Duodenal mucosa (tissue), 2 donors: Measurements from ENCODE around the gene CCDC181.

ENCODE experiments used
- H3K27ac ChIP-seq: one replicate; pipeline ENCODE4 v1.7.0; 2013; ENCODE audit warnings: low read depth, low read length
- H3K27me3 ChIP-seq, 2 donors: one replicate each; pipeline ENCODE4 v1.7.0; 2013; ENCODE audit warnings: low read length in 2 of 2, control low read depth in 1 of 2; ENCODE audit not compliant: insufficient read depth in 2 of 2, control insufficient read depth in 1 of 2
- H3K36me3 ChIP-seq, 2 donors: one replicate each; pipeline ENCODE4 v1.7.0; 2013; ENCODE audit warnings: low read length in 2 of 2, control low read depth in 1 of 2; ENCODE audit not compliant: insufficient read depth in 2 of 2, control insufficient read depth in 1 of 2
- H3K4me1 ChIP-seq, 2 donors: one replicate each; pipeline ENCODE4 v1.7.0; 2013; ENCODE audit warnings: low read length in 2 of 2, control low read depth in 1 of 2; ENCODE audit not compliant: insufficient read depth in 2 of 2, control insufficient read depth in 1 of 2
- H3K4me3 ChIP-seq, 2 donors: one replicate each; pipeline ENCODE4 v1.7.0; 2013; ENCODE audit warnings: low read length in 2 of 2, low read depth in 1 of 2
- H3K9ac ChIP-seq, 2 donors: one replicate each; pipeline ENCODE4 v1.7.0; 2013; ENCODE audit warnings: low read length in 2 of 2, low read depth in 1 of 2
- H3K9me3 ChIP-seq, 2 donors: one replicate each; pipeline ENCODE4 v1.7.0; 2013; ENCODE audit warnings: low read length in 2 of 2, control low read depth in 1 of 2; ENCODE audit not compliant: control insufficient read depth in 1 of 2

The CCDC181 gene

DNA sequence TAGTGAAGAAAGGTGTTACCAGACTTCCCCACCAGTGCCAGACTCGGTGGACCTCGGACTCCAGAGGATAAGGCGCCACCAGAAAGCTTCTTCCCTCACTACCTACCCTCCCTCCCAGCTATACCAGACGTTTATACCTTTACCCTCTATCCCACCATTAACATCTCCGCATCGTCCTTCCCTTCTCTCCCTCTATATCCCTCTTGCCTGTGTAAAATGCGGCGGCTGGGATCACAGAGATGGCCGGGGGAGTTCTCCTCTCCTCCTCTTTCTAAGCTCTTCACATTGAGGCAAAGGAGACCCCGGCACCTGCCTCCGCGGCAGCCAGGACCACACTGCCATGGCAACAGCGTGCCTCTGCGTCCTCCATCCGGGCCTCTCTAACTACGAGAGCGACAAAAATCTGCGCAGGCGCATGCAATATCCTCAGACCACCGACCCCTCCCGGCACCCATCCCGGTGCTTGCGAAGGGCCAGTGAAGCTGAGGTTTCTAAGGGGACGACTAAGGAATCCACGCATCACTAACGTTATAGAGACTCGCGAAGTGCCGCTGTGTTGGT lies at the start of gene CCDC181:
CCDC181 (minus strand) TSS at position 394 of the 561 bp plus-strand sequence. CDS start 2,547 bp downstream, outside the sequence.
- no peak within 1 kb of the TSS for H3K9ac ChIP-seq

DNA sequence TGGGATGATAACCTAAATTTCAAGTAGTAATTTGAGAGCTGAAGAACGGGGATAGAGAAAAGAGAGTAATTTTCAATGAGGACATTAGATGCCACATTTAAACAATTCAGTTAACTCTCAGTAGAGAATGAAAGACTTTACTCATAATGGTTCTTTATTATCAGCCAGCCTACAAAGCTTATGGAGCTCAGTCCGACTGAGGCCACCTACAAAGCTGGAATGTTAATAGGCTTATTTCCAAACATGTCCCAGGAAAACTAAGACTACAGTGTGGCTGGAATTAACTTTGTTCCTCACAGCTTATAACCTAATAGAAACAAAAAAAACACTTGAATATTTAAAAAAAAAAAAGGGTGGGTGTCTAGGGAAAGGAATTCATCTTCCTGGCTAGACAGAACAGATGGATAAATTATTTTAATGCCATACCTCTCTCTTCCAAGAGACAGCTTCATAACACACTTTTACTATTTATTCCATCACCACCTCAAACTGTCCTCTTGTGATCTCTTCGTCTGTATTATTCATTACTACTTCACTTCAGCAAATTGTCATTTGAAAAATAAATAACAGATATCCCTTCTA lies 48.6 kb upstream of the CCDC181 start:
- H3K9me3 ChIP-seq, result no peaks in the 10 kb centered on the region
- H3K36me3 ChIP-seq, result peaks cover 0 to 14% of the 10 kb centered on the region in 2 donors
- peaks cover 0 to 4% of the 10 kb centered on the region in 2 donors for H3K4me1 ChIP-seq
- H3K4me3 ChIP-seq, result no peak overlapping the region
- H3K27me3 ChIP-seq, result no peaks in the 10 kb centered on the region
- no peak overlapping the region for H3K9ac ChIP-seq
- no peak overlapping the region for H3K27ac ChIP-seq

More for the DNA sequence above, at the start of gene CCDC181:
- peak within 1 kb of the TSS; percentile 57 to 64 for H3K4me3 ChIP-seq
- no peaks in the 10 kb centered on the region for H3K9me3 ChIP-seq
- no peaks in the 10 kb centered on the region for H3K4me1 ChIP-seq
- H3K27me3 ChIP-seq, result peaks cover 12 to 16% of the 10 kb centered on the region in 2 donors
- no peak within 1 kb of the TSS for H3K27ac ChIP-seq
- no peaks in the 10 kb centered on the region for H3K36me3 ChIP-seq

DNA sequence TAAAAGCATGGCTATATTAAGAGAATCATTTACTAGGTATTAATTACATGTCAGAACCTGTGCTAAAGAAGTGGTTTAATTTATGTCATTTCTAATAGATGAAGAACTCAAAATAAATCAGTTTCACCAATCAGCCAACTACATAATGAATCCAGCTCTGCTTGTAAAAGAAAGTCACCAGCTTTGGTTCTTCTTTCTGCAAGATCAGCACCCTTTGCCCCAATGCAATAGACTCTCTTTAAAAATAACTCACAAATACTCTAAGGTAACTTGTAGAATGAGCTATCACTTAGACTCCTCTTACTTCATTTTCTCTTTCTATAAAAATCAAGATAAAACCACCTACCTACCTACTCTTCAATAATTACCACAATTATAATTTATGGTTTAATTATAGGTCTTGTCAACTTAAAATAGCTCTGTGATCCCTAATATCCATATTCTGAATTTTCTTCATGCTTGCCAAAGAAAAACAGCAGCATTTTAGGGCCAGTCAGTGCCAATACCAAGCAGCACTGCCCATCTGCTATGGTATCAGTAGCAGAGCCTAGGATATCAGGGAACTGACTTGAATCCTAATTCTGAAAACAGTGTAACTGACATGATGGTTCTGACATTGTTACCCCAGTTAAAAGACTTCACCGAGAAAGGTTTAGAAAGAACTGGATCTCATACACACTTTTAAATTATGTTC lies 47.2 kb upstream of the CCDC181 start:
- H3K9ac ChIP-seq, result no peak overlapping the region

DNA sequence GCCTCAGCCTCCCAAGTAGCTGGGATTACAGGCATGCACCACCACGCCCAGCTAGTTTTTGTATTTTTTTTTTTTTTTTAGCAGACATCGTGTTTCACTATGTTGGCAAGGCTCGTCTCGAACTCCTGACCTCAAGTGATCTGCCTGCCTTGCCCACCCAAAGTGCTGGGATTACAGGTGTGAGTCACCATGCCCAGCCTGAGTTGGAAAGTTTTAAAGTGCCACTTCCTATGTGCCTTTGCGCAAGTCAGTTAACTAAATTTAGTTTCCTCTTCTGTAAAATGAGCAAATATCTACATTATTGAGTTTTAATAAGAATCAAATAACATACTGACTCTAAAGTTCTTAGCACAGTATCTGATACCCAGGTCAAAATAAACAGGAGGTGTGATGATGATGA lies 46.1 kb upstream of the CCDC181 start:
- no peak overlapping the region for H3K9ac ChIP-seq
- H3K27me3 ChIP-seq, result no peaks in the 10 kb centered on the region
- H3K4me1 ChIP-seq, result peaks cover 0 to 4% of the 10 kb centered on the region in 2 donors
- H3K36me3 ChIP-seq, result peaks cover 0 to 14% of the 10 kb centered on the region in 2 donors
- no peaks in the 10 kb centered on the region for H3K9me3 ChIP-seq
- H3K27ac ChIP-seq, result no peak overlapping the region
- H3K4me3 ChIP-seq, result no peak overlapping the region

More for the DNA sequence above, 47.2 kb upstream of the CCDC181 start:
- H3K4me3 ChIP-seq, result no peak overlapping the region
- no peak overlapping the region for H3K27ac ChIP-seq
- H3K9me3 ChIP-seq, result no peaks in the 10 kb centered on the region
- peaks cover 0 to 14% of the 10 kb centered on the region in 2 donors for H3K36me3 ChIP-seq
- H3K4me1 ChIP-seq, result peaks cover 0 to 4% of the 10 kb centered on the region in 2 donors
- no peaks in the 10 kb centered on the region for H3K27me3 ChIP-seq

DNA sequence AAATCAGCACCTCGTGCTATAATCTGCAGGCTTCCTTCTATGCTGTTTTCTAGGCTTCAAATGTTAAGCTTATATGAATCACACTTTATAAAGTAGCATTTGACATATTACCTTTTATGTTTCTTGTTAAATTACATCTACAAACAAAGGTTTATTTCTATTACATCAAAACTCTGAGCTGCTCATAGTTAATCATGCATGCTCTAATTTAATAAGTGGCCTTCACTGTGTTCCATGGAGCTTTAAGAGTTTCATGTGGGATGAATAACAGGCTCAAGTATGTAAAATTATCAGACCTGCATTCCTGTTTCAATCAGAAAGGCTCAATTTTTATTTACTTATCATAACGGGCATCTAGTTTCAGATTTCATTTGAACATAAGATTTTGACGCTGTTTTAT lies 45.5 kb upstream of the CCDC181 start:
- Histone ChIP-seq H3K27me3 (no peaks in the 10 kb centered on the region), H3K9ac (no peak overlapping the region), H3K36me3 (peaks cover 0 to 18% of the 10 kb centered on the region in 2 donors), H3K4me3 (no peak overlapping the region), H3K4me1 (peaks cover 0 to 4% of the 10 kb centered on the region in 2 donors), H3K9me3 (no peaks in the 10 kb centered on the region), H3K27ac (no peak overlapping the region)

DNA sequence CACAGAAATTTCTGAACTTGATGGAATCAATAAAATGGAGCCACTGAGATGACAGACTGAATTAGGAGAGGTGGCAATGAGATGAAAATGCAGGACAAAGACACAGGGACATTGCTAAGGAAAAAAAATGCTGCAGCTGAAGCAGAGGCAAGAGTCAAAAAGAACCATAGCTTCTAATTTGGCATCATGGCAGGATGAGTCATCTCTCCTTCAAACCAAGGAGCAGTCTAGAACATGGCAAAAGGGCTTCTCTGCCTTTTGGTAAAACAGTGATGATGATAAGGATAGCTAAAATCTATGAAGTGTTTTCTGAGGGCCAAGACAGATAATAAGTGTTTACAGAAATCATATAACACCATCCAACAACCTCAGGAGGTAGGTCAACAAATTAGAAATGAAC lies 41.7 kb upstream of the CCDC181 start:
- Histone ChIP-seq H3K4me3 (no peak overlapping the region), H3K4me1 (no peaks in the 10 kb centered on the region), H3K27me3 (no peaks in the 10 kb centered on the region), H3K9me3 (no peaks in the 10 kb centered on the region), H3K36me3 (peaks cover 0 to 19% of the 10 kb centered on the region in 2 donors), H3K9ac (no peak overlapping the region), H3K27ac (no peak overlapping the region)

DNA sequence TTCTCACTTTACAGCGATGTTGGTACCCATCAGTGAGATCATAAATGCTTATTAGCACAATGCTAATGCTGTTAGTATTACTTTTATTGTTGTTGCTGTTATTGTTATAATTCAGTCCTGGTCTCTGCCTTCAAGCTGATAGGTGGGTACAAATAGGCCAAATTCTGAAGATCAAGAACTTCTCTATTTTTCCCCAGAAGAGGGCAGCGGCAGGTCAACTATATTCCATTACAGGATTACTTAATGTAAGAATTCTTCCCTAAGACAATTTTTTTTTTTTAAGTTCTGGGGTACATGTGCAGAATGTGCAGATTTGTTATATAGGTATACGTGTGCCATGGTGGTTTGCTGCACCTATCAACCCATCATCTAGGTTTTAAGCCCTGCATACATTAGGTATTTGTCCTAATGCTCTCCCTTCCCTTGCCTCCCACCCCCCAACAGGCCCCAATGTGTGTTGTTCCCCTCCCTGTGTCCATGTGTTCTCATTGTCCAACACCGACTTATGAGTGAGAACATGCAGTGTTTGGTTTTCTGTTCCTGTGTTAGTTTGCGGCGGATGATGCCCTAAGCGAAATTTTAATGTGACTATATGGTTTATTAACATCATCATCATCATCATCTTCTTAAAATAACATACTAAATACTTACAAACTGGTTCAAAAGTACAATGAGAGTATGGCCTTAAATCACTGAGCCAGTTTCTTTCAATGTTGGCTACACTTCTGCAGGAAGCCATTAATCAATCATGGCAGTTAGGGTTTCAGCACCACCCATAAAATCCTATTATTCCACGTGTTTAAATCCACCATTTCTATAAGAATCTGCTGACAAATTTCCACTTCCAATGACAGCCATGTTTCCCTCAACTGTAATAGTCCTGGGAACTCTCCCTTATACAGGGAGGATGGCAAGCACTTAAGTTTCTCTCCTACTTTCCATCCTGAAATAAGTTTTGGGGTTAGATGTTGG lies 39.3 kb upstream of the CCDC181 start:
- Histone ChIP-seq H3K9me3 (no peaks in the 10 kb centered on the region), H3K9ac (no peak overlapping the region), H3K27me3 (no peaks in the 10 kb centered on the region), H3K27ac (no peak overlapping the region), H3K36me3 (peaks cover 0 to 19% of the 10 kb centered on the region in 2 donors), H3K4me3 (no peak overlapping the region), H3K4me1 (no peaks in the 10 kb centered on the region)

DNA sequence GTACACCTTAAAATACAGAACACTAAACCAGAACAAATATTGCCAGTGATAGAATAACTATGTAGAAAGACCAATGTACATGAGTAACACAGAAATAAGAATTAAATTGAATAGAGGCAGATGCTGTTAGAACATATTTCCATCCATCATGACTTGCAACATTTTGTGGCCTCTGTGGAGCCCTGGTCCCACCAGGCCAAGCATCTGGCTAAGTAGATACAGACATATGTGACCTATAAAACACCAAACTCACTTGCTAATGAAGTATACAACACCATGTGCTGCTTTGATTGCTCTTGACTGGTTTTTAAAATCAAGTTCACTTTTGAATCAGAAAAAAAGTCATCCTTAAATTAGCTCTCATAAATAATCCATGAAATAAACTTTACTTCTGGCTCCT lies 38.0 kb upstream of the CCDC181 start:
- no peak overlapping the region for H3K27ac ChIP-seq
- H3K36me3 ChIP-seq, result peaks cover 0 to 19% of the 10 kb centered on the region in 2 donors
- H3K4me1 ChIP-seq, result peaks cover 2 to 5% of the 10 kb centered on the region in 2 donors
- no peaks in the 10 kb centered on the region for H3K9me3 ChIP-seq
- H3K9ac ChIP-seq, result no peak overlapping the region
- no peak overlapping the region for H3K4me3 ChIP-seq
- peaks cover 0 to 3% of the 10 kb centered on the region in 2 donors for H3K27me3 ChIP-seq

DNA sequence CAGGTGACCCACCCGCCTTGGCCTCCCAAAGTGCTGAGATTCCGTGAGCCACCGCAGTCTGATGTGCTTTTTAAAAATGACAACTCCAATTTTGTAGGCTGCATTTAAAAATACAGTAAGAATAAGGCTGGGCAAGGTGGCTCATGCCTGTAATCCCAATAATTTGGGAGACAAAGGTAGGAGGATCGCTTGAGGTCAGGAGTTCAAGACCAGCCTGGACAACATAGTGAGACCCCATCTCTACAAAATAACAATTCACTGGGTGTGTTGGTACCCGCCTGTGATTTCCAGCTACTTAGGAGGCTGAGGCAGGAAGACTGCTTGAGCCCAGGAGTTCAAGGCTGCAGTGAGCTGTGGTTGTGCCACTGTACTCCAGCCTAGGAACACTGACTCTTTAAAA lies 35.1 kb upstream of the CCDC181 start:
- Histone ChIP-seq H3K36me3 (peaks cover 0 to 11% of the 10 kb centered on the region in 2 donors), H3K9ac (no peak overlapping the region), H3K27ac (no peak overlapping the region), H3K4me1 (peaks cover 6 to 7% of the 10 kb centered on the region in 2 donors), H3K9me3 (peaks cover 0 to 1% of the 10 kb centered on the region in 2 donors), H3K4me3 (no peak overlapping the region), H3K27me3 (peaks cover 0 to 5% of the 10 kb centered on the region in 2 donors)
